HT1080 (cell line): ENCODE results near the gene CLDN12. TPM values are rescaled to one million over a fixed set of nuclear protein-coding genes. Genes with fewer than 3 reads are reported as not detected.
A peak's percentile ranks its signal among the peaks of the same experiment; 100 is the strongest.

ENCODE experiments used
- DNase-seq: peaks from one replicate; pipeline ENCODE4 v3.0.0-alpha.2; 2015; ENCODE audit warnings: low read depth
- total RNA-seq: library from RNA; depleted of rRNA; stranded (reverse); fragments of >200 nt; shearing (Covaris generic); gene quantifications from 2 replicates; pipeline ENCODE4 v1.2.3, GENCODE V29; 2014; rRNA removed

The CLDN12 gene
- total RNA-seq, 1 experiment from 2014 or later: 43.9 TPM

DNA sequence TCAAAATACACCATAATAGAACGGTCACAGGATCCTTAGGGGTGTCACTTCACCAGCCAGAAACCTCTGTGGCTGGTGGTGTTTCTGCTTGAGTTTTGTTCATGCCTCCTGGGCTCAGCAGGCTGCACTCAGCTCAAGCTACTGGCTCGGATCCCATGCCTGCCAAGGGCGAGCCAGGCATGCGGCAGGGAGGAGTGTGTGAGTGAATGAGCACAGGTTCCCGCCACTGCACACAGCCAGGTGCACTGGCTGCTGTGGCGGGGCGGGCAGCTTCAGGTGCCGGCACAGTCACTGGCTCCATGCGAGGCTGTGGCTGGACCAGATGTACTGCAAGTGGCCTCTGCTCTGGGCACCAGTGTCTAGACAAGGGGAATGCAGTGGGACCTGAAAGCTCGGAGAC lies 29.5 kb downstream of the CLDN12 start:
- DNase-seq: no peak

DNA sequence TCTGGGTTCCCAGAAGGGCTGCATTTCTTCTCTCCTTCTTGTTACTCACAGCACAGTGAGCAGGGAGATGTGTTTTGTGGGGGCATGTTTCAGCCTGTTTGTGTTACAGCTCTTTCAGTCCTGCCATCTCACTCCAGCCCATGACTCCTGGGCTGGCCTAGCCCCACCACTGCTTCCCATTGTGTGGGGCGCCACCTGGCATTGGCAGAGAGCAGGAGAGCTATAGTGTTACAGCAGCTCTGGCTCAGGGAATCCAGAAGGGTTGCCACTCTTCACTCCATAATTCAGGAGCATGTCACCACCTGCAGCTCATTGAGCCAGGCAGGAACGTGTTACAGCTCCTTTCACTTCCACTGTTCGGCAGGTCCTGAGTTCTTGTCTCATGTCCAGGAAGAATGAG lies 30.0 kb downstream of the CLDN12 start:
- no peak for DNase-seq

DNA sequence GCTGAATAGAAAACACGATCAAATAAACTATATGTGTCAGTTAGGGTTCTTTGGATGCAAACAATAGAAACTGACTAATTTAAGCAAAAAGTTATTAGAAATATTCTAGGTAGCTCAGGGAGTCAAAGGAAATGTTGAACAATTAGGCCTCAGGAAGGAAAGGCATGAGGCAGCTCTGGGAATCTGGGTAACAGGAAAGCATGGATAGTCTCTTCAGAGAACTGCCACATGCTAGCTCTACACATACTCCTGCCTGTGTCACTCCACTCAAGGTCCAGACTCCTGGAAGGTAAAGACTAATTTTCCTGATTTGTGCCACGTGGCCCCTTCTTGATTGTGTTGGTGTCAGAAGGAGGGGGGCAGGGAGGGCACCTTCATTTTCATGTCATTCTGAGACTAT lies 42.4 kb downstream of the CLDN12 start:
- no peak for DNase-seq

DNA sequence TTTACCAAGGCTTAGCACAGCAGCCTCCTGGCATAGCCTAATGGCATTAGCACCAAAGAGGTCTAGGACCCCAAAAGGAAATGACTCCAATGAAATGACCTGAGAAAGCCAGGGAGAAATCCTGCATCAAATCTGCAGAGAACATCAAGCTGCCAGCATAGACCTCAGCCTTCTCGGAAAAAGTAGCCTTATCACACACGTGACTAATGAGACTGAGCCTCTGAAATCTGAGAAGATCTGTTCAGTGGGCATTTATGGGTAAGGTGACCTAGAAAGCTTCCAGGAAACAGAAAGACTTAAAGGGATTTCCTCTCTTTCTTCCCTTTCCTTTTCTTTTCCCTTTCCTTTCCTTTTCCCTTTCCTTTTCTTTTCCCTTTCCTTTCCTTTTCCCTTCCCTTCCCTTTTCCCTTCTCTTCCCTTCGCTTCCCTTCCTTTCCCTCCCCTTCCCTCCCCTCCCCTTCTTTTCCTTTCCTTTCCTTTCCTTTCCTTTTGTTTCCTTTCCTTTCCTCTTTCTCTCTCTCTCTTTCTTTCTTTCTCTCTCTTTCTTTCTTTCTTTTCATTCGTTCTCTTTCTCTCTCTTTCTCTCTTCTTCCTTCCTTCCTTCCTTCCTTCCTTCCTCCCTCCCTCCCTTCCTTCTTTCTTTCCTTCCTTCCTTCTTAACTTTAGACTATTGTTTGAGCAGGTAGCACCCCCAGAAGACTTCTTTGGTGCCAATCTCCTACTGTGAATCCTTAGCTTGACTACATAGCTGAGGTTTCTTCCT lies 43.1 kb downstream of the CLDN12 start:
- DNase-seq: no peak

DNA sequence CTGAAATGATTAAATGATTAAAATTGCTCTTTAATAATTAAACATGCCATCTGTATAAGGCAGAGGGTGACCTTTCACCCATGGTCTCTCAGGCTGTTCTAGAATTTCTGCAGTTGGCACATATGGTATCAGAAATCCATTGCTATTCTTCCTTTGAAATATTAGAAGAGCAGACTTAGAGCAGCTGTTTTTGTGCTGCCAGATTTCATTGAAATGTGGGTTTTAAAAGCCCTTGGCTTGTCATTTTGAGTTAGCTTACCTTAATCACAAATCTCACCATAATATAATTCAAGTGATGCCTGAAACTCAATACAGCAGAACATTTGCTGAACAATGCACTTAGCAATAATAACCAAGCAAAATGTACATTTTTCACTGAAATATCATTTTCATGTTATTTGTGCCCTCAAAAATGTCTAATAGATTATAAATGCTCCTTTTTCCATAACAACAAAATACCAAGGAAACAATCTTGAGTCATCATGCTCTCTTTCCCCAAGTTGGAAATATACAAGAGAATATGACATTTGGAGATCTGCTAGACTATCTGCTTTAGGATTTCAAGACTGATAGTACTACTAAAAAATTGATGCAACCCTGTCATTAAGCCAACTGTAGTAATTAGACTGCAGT lies 50.1 kb downstream of the CLDN12 start:
- DNase-seq: no peak

DNA sequence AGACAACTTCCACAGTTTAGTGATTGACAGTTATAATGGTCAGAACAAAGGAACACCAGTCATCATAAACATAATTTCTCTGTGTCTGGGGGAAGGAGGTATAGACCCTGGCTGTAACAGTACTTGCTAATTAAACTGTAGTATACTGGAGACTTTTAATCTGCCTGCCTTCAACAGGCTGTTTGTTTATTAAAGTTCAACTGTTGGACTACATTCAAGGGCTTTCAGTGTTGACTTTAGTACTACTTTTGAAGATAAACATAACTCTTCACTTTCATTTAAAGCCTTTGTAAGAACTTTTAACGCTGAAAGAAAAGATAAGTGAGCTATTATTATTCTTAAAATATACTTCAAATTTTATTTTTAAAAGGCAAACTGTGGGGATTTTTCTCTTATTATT lies 50.7 kb downstream of the CLDN12 start:
- DNase-seq: no peak

DNA sequence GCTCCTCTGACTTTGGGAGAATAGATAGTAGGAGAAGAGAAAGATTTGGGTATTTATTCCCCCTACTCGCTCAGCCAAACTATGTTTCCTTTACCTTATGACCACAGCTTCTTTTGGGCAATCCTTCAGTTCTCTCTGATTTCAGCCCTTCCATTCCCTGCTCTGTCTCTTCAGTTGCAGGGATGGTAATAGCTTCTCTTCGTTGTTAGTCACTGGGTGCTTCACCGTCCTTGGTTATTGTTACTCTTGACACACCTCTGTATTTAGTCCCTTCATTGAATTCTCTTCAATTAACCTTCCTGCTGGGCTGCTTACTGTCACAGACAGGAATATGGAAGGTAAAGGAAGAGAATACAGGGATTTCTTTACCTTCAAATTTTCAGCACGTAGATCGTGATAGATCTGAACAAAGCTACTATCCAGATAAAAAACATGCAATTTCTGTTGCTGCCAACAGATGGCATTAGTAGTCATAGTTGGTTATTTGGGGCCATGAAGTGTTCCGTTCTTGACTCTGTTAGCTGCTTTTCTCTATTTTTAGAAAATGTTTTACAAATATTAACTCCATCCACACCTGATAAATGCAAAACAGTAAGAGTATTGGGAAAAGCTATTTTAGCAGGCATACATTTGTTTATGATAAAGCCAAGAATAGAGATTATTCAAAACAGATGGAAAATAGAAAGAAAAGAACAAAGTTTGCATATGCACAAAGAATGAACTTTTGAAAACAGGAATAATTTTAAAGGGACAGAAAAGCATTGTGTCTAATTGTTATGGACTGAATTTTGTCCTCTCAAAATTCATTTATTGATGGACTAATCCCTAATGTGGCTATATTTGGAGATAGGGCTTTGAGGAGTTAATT lies 52.1 kb downstream of the CLDN12 start:
- peak; percentile 56 for DNase-seq

DNA sequence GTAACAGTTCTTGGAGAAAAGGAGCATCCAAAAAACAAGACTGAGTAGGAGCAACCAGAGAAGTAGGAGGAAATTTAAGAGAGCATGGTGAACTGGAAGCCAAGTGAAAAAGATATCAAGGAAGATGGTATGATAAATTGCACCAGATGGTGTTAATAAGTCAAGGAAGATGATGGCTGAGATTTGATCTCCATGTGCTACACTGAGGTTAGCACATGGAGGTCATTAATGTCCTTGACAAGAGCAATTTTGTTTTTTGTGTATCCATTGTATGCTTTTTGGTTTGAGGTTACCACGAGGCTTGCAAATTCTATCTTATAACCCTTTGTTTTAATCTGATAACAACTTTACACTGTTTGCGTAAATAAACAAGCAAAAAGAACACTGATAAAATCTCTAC lies 54.8 kb downstream of the CLDN12 start:
- DNase-seq: no peak

DNA sequence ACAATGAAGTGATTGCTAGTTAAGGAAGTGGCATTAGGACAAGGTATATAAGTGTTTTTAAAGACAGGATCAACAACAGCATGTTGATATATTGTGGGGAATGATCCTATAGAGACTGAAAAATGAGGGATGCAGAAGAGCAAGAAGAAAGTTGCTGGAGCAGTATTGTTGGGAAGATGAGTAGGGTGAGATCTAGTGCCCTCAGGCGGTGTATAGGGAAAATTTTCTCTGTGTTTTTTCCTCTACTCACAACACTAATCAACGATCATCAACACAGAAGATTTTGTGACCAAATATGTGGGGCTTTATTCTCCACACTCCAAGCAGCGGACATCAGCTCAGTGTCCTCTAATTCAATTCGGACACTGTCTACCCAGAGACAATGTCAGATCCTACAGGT lies 56.6 kb downstream of the CLDN12 start:
- peak; percentile 38 for DNase-seq

DNA sequence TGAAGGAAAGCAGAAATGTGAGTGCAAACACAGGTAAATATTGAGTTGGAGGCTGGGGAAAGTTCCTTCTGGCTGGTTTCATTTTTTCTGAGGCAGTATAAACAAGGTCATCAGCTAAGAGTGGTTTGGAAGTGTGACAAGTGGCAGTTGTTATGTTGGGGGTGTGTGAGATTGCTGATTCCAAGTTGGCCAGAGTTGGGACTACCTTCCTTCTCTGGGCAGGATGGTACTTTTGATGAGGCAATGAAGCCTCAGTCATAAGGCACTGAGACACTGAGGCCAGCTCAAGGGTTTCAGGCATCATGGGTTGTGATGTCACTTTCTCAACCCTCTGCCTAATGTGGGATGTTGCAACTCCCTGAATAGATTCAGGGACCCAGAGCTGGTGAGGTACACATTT lies 58.0 kb downstream of the CLDN12 start:
- DNase-seq: no peak

DNA sequence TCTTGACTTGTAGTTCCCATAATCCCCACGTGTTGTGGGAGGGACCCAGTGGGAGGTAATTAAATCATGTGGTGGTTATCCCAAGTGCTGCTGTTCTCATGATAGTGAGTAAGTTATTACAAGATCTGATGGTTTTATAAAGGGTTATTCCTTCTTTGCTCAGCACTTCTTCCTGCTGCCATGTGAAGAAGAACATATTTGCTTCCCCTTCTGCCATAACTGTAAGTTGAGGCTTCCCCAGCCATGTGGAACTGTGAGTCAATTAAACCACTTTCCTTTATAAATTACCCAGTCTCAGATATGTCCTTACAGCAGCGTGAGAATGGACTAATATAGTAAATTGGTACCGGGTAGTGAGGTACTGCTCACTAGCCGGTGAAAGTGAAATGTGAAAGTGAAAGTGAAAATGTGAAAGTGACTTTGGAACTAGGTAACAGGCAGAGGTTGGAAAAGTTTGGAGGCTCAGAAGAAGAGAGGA lies 59.9 kb downstream of the CLDN12 start:
- peak; percentile 33 for DNase-seq

Other genes starting within 250 kb of the CLDN12 start
- 34.7 and 50.3 TPM in 2 replicates for gene STEAP1, start 249.0 kb upstream of the CLDN12 start, total RNA-seq
- 6.7 and 8.6 TPM in 2 replicates for gene STEAP2, start 191.7 kb upstream of the CLDN12 start, total RNA-seq
- 2.3 and 2.5 TPM in 2 replicates for gene CFAP69, start 158.3 kb upstream of the CLDN12 start, total RNA-seq
- gene FAM237B, start 82.2 kb upstream of the CLDN12 start, total RNA-seq: not detected in 2 replicates
- 15.1 and 15.5 TPM in 2 replicates for gene GTPBP10, start 56.7 kb upstream of the CLDN12 start, total RNA-seq
- gene PTTG1IP2, start 66.2 kb downstream of the CLDN12 start, total RNA-seq: not detected in 2 replicates
- gene CDK14, start 192.9 kb downstream of the CLDN12 start, total RNA-seq: 6.9 and 8.1 TPM in 2 replicates